Skeletal muscle satellite cell (primary cell): ENCODE data around the gene EPM2A.

Source experiments
- H3K27me3 ChIP-seq: 2 replicates; pipeline ENCODE4 v1.7.0; 2013; ENCODE audit warnings: low read length; ENCODE audit not compliant: control insufficient read depth, insufficient read depth
- H3K36me3 ChIP-seq: 2 replicates; pipeline ENCODE4 v1.7.0; 2013; ENCODE audit warnings: mild to moderate bottlenecking, control low read depth, low read length; ENCODE audit not compliant: insufficient read depth
- H3K4me1 ChIP-seq: 2 replicates; pipeline ENCODE4 v1.7.0; 2013; ENCODE audit warnings: low read length; ENCODE audit not compliant: control insufficient read depth, insufficient read depth
- H3K4me2 ChIP-seq: 2 replicates; pipeline ENCODE4 v1.7.0; 2013; ENCODE audit warnings: mild to moderate bottlenecking, low read length
- H3K4me3 ChIP-seq: 2 replicates; pipeline ENCODE4 v1.7.0; 2013; ENCODE audit warnings: low read length
- H3K9ac ChIP-seq: 2 replicates; pipeline ENCODE4 v1.7.0; 2013; ENCODE audit warnings: mild to moderate bottlenecking, low read depth, low read length, moderate library complexity
- H3K9me3 ChIP-seq: replicated peaks from 2 replicates; pipeline ENCODE4 v1.7.0; 2013; ENCODE audit warnings: mild to moderate bottlenecking, control low read depth, low read length

Gene EPM2A

GRCh38 chr6:145668844-145669243, 66.5 kb downstream of the EPM2A start:
- Histone ChIP-seq H3K9me3 (no peaks in the 10 kb centered on the region), H3K36me3 (no peaks in the 10 kb centered on the region), H3K4me1 (peaks cover 18% of the 10 kb centered on the region), H3K27me3 (no peaks in the 10 kb centered on the region), H3K4me2 (no peak overlapping the region), H3K4me3 (no peak overlapping the region), H3K9ac (peak overlapping the region; percentile 47)

GRCh38 chr6:145660676-145661075, 74.6 kb downstream of the EPM2A start:
- Histone ChIP-seq H3K9me3 (no peaks in the 10 kb centered on the region), H3K27me3 (no peaks in the 10 kb centered on the region), H3K9ac (no peak overlapping the region), H3K4me3 (no peak overlapping the region), H3K36me3 (no peaks in the 10 kb centered on the region), H3K4me1 (no peaks in the 10 kb centered on the region), H3K4me2 (no peak overlapping the region)

DNA sequence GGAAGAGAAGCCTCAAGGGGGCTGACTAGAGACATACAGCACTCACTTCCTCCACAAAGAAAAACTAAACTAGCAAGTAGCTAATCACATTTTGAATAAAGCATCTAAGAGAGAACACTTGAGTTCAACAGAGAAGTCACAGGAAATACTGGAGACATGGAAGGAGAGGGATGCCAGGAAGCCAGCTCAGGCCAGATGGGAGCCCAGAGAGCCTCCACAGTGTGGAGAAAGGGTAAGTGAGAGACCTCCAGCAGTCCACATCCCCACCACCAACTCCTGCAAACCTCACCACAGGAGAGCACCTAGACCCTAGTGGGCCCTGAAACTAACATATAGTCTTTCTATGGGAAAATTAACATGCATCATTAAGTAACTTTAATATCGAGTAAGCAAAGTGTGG, 79.2 kb downstream of the EPM2A start:
- Histone ChIP-seq H3K9ac (no peak overlapping the region), H3K36me3 (no peaks in the 10 kb centered on the region), H3K9me3 (no peaks in the 10 kb centered on the region), H3K4me3 (no peak overlapping the region), H3K4me2 (no peak overlapping the region), H3K4me1 (no peaks in the 10 kb centered on the region), H3K27me3 (no peaks in the 10 kb centered on the region)

DNA sequence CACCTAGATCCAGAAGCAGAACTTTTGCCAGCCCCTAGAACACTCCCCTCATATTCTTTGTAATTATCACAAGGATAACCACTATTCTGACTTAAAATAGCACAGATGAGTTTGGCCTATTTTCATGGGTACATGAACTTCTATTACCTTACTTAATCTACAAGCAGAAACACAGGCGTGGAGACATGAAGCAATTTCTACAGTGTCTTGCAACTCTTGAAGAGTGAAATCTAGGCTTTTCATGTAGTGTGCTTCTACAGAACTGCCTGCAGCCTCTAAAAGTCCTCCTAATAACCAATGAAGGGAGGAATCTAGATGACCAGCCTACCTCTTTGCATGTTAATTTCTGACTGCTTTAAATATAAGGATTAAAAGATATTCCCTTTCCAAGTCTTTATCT, 82.7 kb downstream of the EPM2A start:
- no peaks in the 10 kb centered on the region for H3K36me3 ChIP-seq
- no peaks in the 10 kb centered on the region for H3K27me3 ChIP-seq
- H3K4me2 ChIP-seq, result no peak overlapping the region
- H3K4me1 ChIP-seq, result no peaks in the 10 kb centered on the region
- no peak overlapping the region for H3K9ac ChIP-seq
- H3K9me3 ChIP-seq, result no peaks in the 10 kb centered on the region
- H3K4me3 ChIP-seq, result no peak overlapping the region

DNA sequence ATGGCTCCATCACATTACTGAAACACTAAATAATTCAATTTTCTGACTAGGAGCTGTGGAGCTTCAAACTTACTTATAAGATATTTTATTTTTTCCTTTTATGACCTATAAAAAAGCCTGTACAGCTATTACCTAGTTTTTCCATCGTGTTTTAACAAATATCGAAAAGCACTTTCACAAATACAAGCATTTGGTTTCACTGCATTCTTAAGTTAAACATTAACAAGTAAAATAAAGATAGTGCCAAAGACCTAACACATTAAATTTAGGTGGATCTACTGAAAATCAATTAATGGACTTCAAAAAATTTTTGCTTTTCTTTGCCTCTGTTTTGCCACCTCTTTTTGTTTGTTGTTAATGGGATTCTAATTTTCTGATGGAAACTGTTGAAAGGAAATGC, 83.3 kb downstream of the EPM2A start:
- Histone ChIP-seq H3K4me2 (no peak overlapping the region), H3K9me3 (no peaks in the 10 kb centered on the region), H3K36me3 (no peaks in the 10 kb centered on the region), H3K4me1 (no peaks in the 10 kb centered on the region), H3K27me3 (no peaks in the 10 kb centered on the region), H3K4me3 (no peak overlapping the region), H3K9ac (no peak overlapping the region)

DNA sequence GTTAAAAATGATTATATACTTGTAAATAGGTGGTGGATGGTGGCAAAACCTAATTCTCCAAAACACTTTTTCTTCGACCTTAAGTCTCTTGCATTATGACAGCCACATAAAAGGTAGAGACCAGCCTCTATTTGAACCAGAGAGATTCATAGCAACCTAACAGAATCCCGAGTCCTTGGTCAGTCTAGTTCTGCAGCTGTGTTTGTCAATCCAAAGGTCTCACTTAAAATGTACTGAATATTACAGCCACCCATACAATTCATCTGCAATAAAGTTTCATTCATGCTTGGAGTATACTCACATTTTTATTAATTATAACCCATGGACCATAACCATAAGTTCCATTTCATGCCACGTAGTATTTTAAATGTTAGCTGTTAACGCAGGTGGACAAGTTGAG, 87.2 kb downstream of the EPM2A start:
- Histone ChIP-seq H3K4me3 (no peak overlapping the region), H3K4me1 (no peaks in the 10 kb centered on the region), H3K9me3 (no peaks in the 10 kb centered on the region), H3K36me3 (no peaks in the 10 kb centered on the region), H3K27me3 (no peaks in the 10 kb centered on the region), H3K9ac (no peak overlapping the region), H3K4me2 (no peak overlapping the region)

DNA sequence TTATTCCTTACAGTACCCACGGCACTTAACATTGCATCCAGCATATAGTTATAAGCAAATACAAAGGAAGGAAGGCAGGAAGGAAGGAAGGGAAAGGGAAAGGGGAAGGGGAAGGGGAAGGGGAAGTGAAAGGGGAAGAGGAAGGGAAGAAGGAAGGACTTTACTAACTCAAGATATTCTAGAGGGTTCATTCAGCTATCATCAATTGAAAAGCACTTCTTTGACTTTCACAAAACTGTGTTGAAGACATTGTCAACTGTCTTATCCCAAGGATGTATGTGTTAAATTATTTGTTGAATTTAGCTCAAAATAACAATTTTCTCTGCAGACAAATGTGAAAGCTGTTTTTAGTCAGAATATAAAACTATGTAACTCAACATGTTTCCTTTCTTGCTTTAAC, 87.7 kb downstream of the EPM2A start:
- no peak overlapping the region for H3K4me3 ChIP-seq
- H3K9ac ChIP-seq, result no peak overlapping the region
- no peaks in the 10 kb centered on the region for H3K36me3 ChIP-seq
- no peaks in the 10 kb centered on the region for H3K9me3 ChIP-seq
- no peak overlapping the region for H3K4me2 ChIP-seq
- no peaks in the 10 kb centered on the region for H3K4me1 ChIP-seq
- H3K27me3 ChIP-seq, result no peaks in the 10 kb centered on the region

DNA sequence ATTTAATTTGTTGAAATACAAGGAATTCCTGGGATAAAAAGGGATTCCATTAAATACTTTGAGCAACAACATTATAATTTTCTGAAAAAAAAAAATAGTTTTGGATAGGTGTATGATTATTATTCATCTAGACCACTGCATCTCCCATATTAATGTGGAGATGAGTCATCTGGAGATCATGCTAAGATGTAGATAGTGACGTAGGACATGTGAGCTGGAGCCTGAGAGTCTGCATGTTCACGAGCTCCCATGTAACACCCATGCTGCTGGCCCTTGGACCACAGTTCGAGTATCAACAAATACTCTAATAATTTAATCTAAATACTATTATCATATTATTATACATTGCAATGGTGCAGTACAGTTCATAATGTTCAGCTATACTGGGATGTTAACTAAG, 91.6 kb downstream of the EPM2A start:
- Histone ChIP-seq H3K9ac (no peak overlapping the region), H3K27me3 (no peaks in the 10 kb centered on the region), H3K36me3 (no peaks in the 10 kb centered on the region), H3K4me1 (no peaks in the 10 kb centered on the region), H3K4me2 (no peak overlapping the region), H3K4me3 (no peak overlapping the region), H3K9me3 (no peaks in the 10 kb centered on the region)

DNA sequence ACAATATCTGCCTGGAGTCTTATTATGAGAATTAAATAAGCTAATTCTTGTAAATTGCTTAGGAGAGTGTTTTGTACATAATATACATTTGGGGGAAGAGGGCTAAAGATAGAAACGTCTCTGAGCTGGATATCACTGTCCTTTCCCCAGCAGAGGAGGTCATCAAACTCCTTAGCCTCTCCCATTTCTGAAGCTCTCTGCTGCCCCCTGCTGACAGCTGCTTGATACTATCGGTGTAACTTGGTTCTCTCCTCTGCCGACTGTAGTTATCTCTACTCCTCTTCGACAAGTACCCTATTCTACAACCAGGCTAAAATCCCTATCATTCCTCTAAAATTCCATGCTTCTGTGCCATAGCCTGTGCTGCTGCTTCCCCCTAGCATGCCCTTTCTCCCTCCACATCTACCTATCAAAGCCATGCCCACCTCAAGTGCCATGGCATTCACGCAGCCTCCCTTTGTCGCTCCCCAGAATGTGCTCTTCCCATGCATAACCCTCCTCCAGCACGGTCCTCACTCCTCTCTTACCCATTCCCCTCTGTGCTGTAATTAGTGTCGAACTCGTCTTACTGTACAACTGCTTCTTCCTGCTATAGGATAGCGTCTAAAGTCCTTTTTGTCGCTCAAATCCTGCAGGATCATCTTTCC, 101.2 kb downstream of the EPM2A start:
- H3K4me3 ChIP-seq, result no peak overlapping the region

DNA sequence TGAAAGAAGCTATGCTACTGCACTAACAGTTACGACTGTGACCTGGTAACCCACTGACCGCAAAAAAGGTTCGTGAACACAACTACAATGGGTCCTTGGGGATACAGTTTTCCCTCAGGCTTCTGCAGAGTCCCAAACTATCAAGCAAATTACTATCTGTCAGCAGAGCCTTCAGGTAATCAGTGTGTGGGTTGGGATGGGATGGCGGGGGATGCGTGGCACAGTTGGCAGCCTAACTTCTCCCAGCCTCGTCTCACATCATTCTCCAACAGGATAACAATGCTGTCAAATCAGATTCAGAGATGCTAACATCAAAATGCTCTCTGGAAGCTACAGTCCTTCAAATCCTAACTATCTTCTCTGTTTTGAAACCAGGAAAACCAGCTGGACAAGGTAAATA, 102.3 kb downstream of the EPM2A start:
- no peak overlapping the region for H3K4me3 ChIP-seq
- no peaks in the 10 kb centered on the region for H3K4me1 ChIP-seq
- no peaks in the 10 kb centered on the region for H3K36me3 ChIP-seq
- H3K4me2 ChIP-seq, result no peak overlapping the region
- H3K27me3 ChIP-seq, result no peaks in the 10 kb centered on the region
- H3K9ac ChIP-seq, result no peak overlapping the region
- no peaks in the 10 kb centered on the region for H3K9me3 ChIP-seq

More for the DNA sequence above, 101.2 kb downstream of the EPM2A start:
- Histone ChIP-seq H3K36me3 (no peaks in the 10 kb centered on the region), H3K4me1 (no peaks in the 10 kb centered on the region), H3K27me3 (no peaks in the 10 kb centered on the region), H3K9me3 (no peaks in the 10 kb centered on the region), H3K4me2 (no peak overlapping the region), H3K9ac (no peak overlapping the region)

GRCh38 chr6:145631374-145631773, 103.9 kb downstream of the EPM2A start:
- no peaks in the 10 kb centered on the region for H3K27me3 ChIP-seq
- H3K4me1 ChIP-seq, result no peaks in the 10 kb centered on the region
- no peak overlapping the region for H3K9ac ChIP-seq
- H3K4me2 ChIP-seq, result no peak overlapping the region
- no peaks in the 10 kb centered on the region for H3K36me3 ChIP-seq
- H3K4me3 ChIP-seq, result no peak overlapping the region
- H3K9me3 ChIP-seq, result no peaks in the 10 kb centered on the region

DNA sequence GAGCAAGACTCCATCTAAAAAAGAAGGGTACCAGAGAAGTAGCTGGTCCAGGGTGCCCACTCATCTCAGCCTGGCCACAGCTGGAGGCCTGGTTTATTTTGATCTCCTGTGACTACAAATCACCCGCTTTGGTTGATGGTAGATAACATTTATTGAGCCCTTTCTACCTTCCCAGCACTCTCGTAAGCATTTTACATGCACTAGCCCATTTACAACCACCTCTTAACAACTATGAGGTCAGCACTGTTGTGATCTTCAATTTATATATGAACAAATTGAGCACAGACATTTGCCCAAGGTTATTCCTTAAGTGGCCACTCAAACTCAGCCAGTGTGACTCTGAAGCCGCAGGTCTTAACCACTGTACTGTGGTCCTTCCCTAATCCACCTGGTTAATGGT, 104.7 kb downstream of the EPM2A start:
- Histone ChIP-seq H3K27me3 (no peaks in the 10 kb centered on the region), H3K4me2 (no peak overlapping the region), H3K36me3 (no peaks in the 10 kb centered on the region), H3K4me1 (no peaks in the 10 kb centered on the region), H3K9ac (no peak overlapping the region), H3K9me3 (no peaks in the 10 kb centered on the region), H3K4me3 (no peak overlapping the region)
